Activated CD4-positive, alpha-beta memory T cell treated with anti-CD3 and anti-CD28 coated beads for 36 hours (primary cell): ENCODE measurements around the gene ZFYVE19. TPM values are rescaled to one million over a fixed set of nuclear protein-coding genes. Genes with fewer than 3 reads are reported as not detected.
A peak's percentile ranks its signal among the peaks of the same experiment; 100 is the strongest.

Experiments
- CTCF ChIA-PET: fragments of 350-600 bp; sonication (Branson Sonifier 250); formaldehyde crosslinking; loops from one replicate; lab custom pipeline; 2021; ENCODE audit warnings: antibody characterized with exemption, inconsistent platforms; lab: Charles Lee
- POLR2A ChIA-PET: fragments of 350-600 bp; sonication (Branson Sonifier 250); formaldehyde crosslinking; loops from one replicate; lab custom pipeline; 2021; ENCODE audit warnings: antibody characterized with exemption; lab: Charles Lee
- DNase-seq: peaks from one replicate; pipeline ENCODE4 v3.0.0-alpha.2; 2020
- H3K27ac Mint-ChIP-seq: one replicate; pipeline ENCODE4 v1.8.0; 2021; ENCODE audit warnings: mixed read lengths
- H3K27me3 Mint-ChIP-seq: one replicate; pipeline ENCODE4 v1.8.0; 2021; ENCODE audit warnings: mixed read lengths
- H3K36me3 Mint-ChIP-seq: one replicate; pipeline ENCODE4 v1.8.0; 2021; ENCODE audit warnings: mixed read lengths
- H3K4me1 Mint-ChIP-seq: one replicate; pipeline ENCODE4 v1.8.0; 2021; ENCODE audit warnings: low read depth, mixed read lengths
- H3K4me3 Mint-ChIP-seq: one replicate; pipeline ENCODE4 v1.8.0; 2021; ENCODE audit warnings: mild to moderate bottlenecking, mixed read lengths
- H3K9me3 Mint-ChIP-seq: one replicate; pipeline ENCODE4 v1.8.0; 2021; ENCODE audit warnings: mixed read lengths
- intact Hi-C: fragments of 100-400 bp; cut with micrococcal nuclease; formaldehyde crosslinking; loops from one replicate; pipeline ENCODE4 v1.15.1; 2023
- total RNA-seq, 2 experiments: library from RNA; stranded (reverse); gene quantifications; one replicate each; pipeline ENCODE4 v1.2.3, GENCODE V29; 2021

Gene ZFYVE19
- total RNA-seq, 2 experiments from 2014 or later, result 22.8 to 26.1 TPM

- no peak overlapping the region for H3K27ac Mint-ChIP-seq
- H3K9me3 Mint-ChIP-seq, result no peaks in the 10 kb centered on the region
- H3K4me3 Mint-ChIP-seq, result no peak overlapping the region
- peak; percentile 87 for DNase-seq
- ChIA-PET CTCF (interaction anchor here (0.6 to 7.0 kb wide), 43 partner anchors 8 to 262 kb away, joined by 3 to 47 read pairs (median 5); partner anchors contain the start of genes C15orf62, DNAJC17, GCHFR and RAD51), POLR2A (interaction anchor here (0.5 to 0.7 kb wide), 2 partner anchors 107 to 110 kb away, joined by 3 read pairs; no protein-coding TSS in a partner anchor)
- H3K4me1 Mint-ChIP-seq, result peaks cover 22% of the 10 kb centered on the region
- no peaks in the 10 kb centered on the region for H3K27me3 Mint-ChIP-seq
- peaks cover 9% of the 10 kb centered on the region for H3K36me3 Mint-ChIP-seq
- intact Hi-C loops, result loop anchor here (1.0 to 2.0 kb wide), 3 partner anchors 18 to 103 kb away; partner anchors contain the start of gene GCHFR
These were observed 24.2 kb upstream of the ZFYVE19 start for GRCh38 chr15:40782609-40783227.

DNA sequence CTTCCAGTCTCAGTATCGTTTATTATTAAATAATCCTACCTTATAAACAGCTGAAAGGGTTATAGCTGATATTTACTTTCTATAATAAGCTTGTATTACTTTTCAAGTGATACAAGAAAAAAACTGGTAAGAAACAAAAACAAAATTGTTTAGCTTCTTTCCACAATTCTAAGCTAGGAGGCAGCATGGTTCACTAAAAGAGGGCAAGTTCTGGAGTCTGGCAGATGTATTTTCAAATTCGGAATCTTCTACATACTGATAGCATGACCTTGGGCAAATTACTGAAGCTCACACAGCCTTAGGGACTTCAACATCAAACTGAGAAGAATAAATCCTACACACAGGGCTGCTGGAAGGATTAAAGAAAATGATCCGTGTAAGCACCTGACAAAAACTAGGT lies 21.7 kb upstream of the ZFYVE19 start:
- POLR2A ChIA-PET, result no interaction called here
- no peak overlapping the region for H3K4me3 Mint-ChIP-seq
- peaks cover 2% of the 10 kb centered on the region for H3K36me3 Mint-ChIP-seq
- DNase-seq, result no peak
- H3K27ac Mint-ChIP-seq, result no peak overlapping the region
- peaks cover 31% of the 10 kb centered on the region for H3K4me1 Mint-ChIP-seq
- H3K9me3 Mint-ChIP-seq, result no peaks in the 10 kb centered on the region
- intact Hi-C loops, result no loop called here
- no peaks in the 10 kb centered on the region for H3K27me3 Mint-ChIP-seq
- CTCF ChIA-PET, result interaction anchor here (1.1 to 7.0 kb wide), 6 partner anchors 8 to 195 kb away, joined by 3 to 47 read pairs (median 4); partner anchors contain the start of gene GCHFR

DNA sequence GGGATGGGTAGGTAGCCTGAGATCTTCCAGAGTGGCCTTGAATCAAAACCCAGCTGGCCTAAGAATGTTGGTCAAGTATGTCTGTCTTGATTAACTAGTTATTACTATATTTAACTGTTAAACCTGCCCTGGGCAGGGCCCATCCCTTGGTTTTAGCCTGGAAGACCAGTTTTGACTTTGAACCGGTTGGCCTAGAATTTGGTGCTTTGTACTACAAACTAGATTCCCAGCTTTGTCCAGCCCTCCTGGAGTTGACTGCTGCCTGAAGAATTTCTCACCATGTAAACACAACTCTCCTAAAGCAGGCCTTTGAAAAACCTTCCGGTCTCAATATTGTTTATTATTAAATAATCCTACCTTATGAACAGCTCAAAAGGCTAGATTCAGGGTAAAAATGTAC lies 21.1 kb upstream of the ZFYVE19 start:
- intact Hi-C loops, result no loop called here

DNA sequence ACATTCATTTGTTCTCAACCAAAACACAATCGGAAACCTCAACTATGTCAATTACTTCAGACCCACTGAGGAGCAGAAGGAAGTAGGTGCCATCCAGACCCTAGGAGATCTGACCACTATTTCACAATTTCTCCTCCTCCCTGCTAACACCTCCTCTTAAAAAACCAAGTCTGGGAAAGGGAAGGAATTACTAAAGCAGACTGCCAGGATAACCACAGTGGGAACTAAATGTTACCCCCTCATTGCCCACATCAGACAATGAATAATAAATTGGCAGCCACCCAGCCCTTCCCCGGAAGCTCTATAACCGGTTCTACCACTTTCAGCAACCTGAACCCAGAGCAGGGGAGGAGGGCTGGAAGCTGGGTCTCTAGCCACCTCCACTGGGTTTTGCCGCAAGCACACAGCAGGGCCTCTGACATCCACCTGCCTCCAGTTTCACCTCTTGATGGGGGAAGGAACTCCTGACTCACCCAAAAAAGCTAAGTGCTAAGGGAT lies 19.5 kb upstream of the ZFYVE19 start:
- H3K9me3 Mint-ChIP-seq, result no peaks in the 10 kb centered on the region
- DNase-seq, result peak; percentile 80
- ChIA-PET CTCF (interaction anchor here (1.0 to 7.0 kb wide), 7 partner anchors 23 to 199 kb away, joined by 3 to 47 read pairs (median 4); partner anchors contain the start of genes GCHFR and VPS18), POLR2A (interaction anchor here (0.9 to 1.3 kb wide), 4 partner anchors 9 to 108 kb away, joined by 3 read pairs; partner anchors contain the start of gene GCHFR)
- H3K4me3 Mint-ChIP-seq, result no peak overlapping the region
- H3K36me3 Mint-ChIP-seq, result peaks cover 2% of the 10 kb centered on the region
- peaks cover 35% of the 10 kb centered on the region for H3K4me1 Mint-ChIP-seq
- H3K27ac Mint-ChIP-seq, result peak overlapping the region; percentile 49
- intact Hi-C loops, result no loop called here
- H3K27me3 Mint-ChIP-seq, result no peaks in the 10 kb centered on the region

More for the DNA sequence above, 21.1 kb upstream of the ZFYVE19 start:
- peaks cover 2% of the 10 kb centered on the region for H3K36me3 Mint-ChIP-seq
- no peak overlapping the region for H3K27ac Mint-ChIP-seq
- H3K4me1 Mint-ChIP-seq, result peaks cover 31% of the 10 kb centered on the region
- no peak overlapping the region for H3K4me3 Mint-ChIP-seq
- DNase-seq, result no peak
- ChIA-PET CTCF (interaction anchor here (1.0 to 7.0 kb wide), 6 partner anchors 9 to 121 kb away, joined by 3 to 47 read pairs (median 4); partner anchors contain the start of gene GCHFR), POLR2A (no interaction called here)
- no peaks in the 10 kb centered on the region for H3K9me3 Mint-ChIP-seq
- H3K27me3 Mint-ChIP-seq, result no peaks in the 10 kb centered on the region

GRCh38 chr15:40787991-40788390 lies 18.9 kb upstream of the ZFYVE19 start:
- ChIA-PET CTCF (interaction anchor here (1.0 to 7.0 kb wide), 6 partner anchors 23 to 199 kb away, joined by 3 to 47 read pairs (median 5); partner anchors contain the start of genes GCHFR and VPS18), POLR2A (interaction anchor here (0.9 to 1.3 kb wide), 5 partner anchors 9 to 107 kb away, joined by 3 read pairs; partner anchors contain the start of gene GCHFR)
- H3K4me3 Mint-ChIP-seq, result no peak overlapping the region
- H3K9me3 Mint-ChIP-seq, result no peaks in the 10 kb centered on the region
- peaks cover 2% of the 10 kb centered on the region for H3K36me3 Mint-ChIP-seq
- intact Hi-C loops, result no loop called here
- H3K27ac Mint-ChIP-seq, result peak overlapping the region; percentile 49
- H3K27me3 Mint-ChIP-seq, result no peaks in the 10 kb centered on the region
- DNase-seq, result no peak
- H3K4me1 Mint-ChIP-seq, result peaks cover 32% of the 10 kb centered on the region

- no peaks in the 10 kb centered on the region for H3K9me3 Mint-ChIP-seq
- no peak for DNase-seq
- H3K27ac Mint-ChIP-seq, result no peak overlapping the region
- H3K27me3 Mint-ChIP-seq, result no peaks in the 10 kb centered on the region
- peaks cover 40% of the 10 kb centered on the region for H3K4me1 Mint-ChIP-seq
- no peak overlapping the region for H3K4me3 Mint-ChIP-seq
- CTCF ChIA-PET, result interaction anchor here (0.5 to 0.9 kb wide), 2 partner anchors 105 to 213 kb away, joined by 3 to 4 read pairs; partner anchors contain the start of gene VPS18
- intact Hi-C loops, result no loop called here
- POLR2A ChIA-PET, result interaction anchor here (0.6 to 1.1 kb wide), 3 partner anchors 9 to 157 kb away, joined by 3 read pairs; no protein-coding TSS in a partner anchor
- peaks cover 4% of the 10 kb centered on the region for H3K36me3 Mint-ChIP-seq
These were observed 17.8 kb upstream of the ZFYVE19 start for GRCh38 chr15:40789119-40789518.

GRCh38 chr15:40789999-40790398 lies 16.9 kb upstream of the ZFYVE19 start:
- H3K27ac Mint-ChIP-seq, result no peak overlapping the region
- H3K36me3 Mint-ChIP-seq, result peaks cover 2% of the 10 kb centered on the region
- no peaks in the 10 kb centered on the region for H3K9me3 Mint-ChIP-seq
- H3K4me3 Mint-ChIP-seq, result no peak overlapping the region
- ChIA-PET POLR2A (no interaction called here), CTCF (interaction anchor here (1.3 to 1.7 kb wide), 2 partner anchors 7 to 14 kb away, joined by 4 to 5 read pairs; no protein-coding TSS in a partner anchor)
- DNase-seq, result no peak
- intact Hi-C loops, result no loop called here
- no peaks in the 10 kb centered on the region for H3K27me3 Mint-ChIP-seq
- peaks cover 40% of the 10 kb centered on the region for H3K4me1 Mint-ChIP-seq

DNA sequence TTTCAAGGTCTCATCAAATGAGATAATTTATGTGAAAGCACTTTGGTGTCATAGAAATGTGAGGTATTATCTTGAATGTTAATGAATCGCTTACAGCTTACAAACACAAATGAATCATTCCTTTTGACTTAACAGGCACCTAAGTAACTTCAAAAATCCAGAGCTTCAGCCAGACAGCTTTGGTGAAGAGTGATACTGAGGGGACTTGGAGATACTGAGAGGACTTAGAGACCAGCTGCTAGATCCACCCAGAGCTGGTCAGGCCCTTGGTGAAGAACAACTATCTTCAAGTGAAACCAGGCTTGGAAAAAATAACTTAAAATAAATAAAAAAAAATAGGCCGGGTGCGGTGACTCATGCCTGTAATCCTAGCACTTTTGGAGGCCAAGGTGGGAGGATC lies 16.2 kb upstream of the ZFYVE19 start:
- H3K27ac Mint-ChIP-seq, result no peak overlapping the region
- H3K4me3 Mint-ChIP-seq, result no peak overlapping the region
- peaks cover 40% of the 10 kb centered on the region for H3K4me1 Mint-ChIP-seq
- POLR2A ChIA-PET, result no interaction called here
- intact Hi-C loops, result no loop called here
- no peaks in the 10 kb centered on the region for H3K27me3 Mint-ChIP-seq
- H3K36me3 Mint-ChIP-seq, result peaks cover 2% of the 10 kb centered on the region
- no peak for DNase-seq
- no peaks in the 10 kb centered on the region for H3K9me3 Mint-ChIP-seq
- CTCF ChIA-PET, result interaction anchor here (1.3 to 1.7 kb wide), 2 partner anchors 8 to 13 kb away, joined by 4 to 5 read pairs; no protein-coding TSS in a partner anchor

- H3K4me1 Mint-ChIP-seq, result peaks cover 31% of the 10 kb centered on the region
- DNase-seq, result no peak
- no peak overlapping the region for H3K4me3 Mint-ChIP-seq
- ChIA-PET CTCF (interaction anchor here (1.1 to 1.5 kb wide), 2 partner anchors 15 to 67 kb away, joined by 3 to 8 read pairs; partner anchors contain the start of genes DNAJC17 and ZFYVE19), POLR2A (interaction anchor here (1.0 kb wide), 1 partner anchor 15 kb away, joined by 3 read pairs; the partner anchor contains the start of genes DNAJC17 and ZFYVE19)
- no peaks in the 10 kb centered on the region for H3K9me3 Mint-ChIP-seq
- H3K27ac Mint-ChIP-seq, result no peak overlapping the region
- intact Hi-C loops, result loop anchor here (2.0 kb wide), 1 partner anchor 14 kb away; the partner anchor contains the start of genes DNAJC17 and ZFYVE19
- H3K36me3 Mint-ChIP-seq, result peaks cover 2% of the 10 kb centered on the region
- H3K27me3 Mint-ChIP-seq, result no peaks in the 10 kb centered on the region
These were observed 14.5 kb upstream of the ZFYVE19 start for GRCh38 chr15:40792394-40792793.

- intact Hi-C loops, result loop anchor here (2.0 kb wide), 1 partner anchor 13 kb away; the partner anchor contains the start of genes DNAJC17 and ZFYVE19
- Mint-ChIP-seq H3K4me1 (peaks cover 30% of the 10 kb centered on the region), H3K27ac (no peak overlapping the region), H3K9me3 (no peaks in the 10 kb centered on the region), H3K27me3 (no peaks in the 10 kb centered on the region), H3K4me3 (no peak overlapping the region), H3K36me3 (peaks cover 5% of the 10 kb centered on the region)
- DNase-seq, result peak; percentile 79
- ChIA-PET POLR2A (interaction anchor here (0.6 to 1.0 kb wide), 2 partner anchors 14 to 50 kb away, joined by 3 to 4 read pairs; partner anchors contain the start of genes DNAJC17 and ZFYVE19), CTCF (interaction anchor here (0.6 to 1.5 kb wide), 2 partner anchors 29 to 125 kb away, joined by 3 read pairs; partner anchors contain the start of gene GCHFR)
These were observed 13.5 kb upstream of the ZFYVE19 start for GRCh38 chr15:40793216-40793989.

DNA sequence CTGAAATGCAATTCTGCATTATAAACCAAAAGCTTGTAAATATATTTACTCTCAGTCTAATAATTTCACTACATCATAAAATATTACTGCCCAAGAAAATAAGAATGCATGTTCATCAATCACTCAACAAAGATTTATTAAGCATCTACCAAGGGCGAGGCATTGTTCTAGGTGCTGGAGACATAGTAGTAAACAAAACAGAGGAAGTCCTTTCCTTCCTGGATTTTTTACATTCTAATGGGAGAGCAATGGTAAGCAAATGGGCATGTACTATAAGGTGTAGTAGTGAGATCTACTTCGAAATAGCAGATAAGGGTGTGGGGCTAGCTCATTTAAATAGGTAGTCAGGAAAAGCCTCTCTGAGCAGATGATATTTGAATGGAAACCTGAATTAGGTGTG lies 10.8 kb upstream of the ZFYVE19 start:
- Mint-ChIP-seq H3K9me3 (no peaks in the 10 kb centered on the region), H3K27ac (no peak overlapping the region), H3K4me3 (no peak overlapping the region), H3K27me3 (no peaks in the 10 kb centered on the region), H3K36me3 (peaks cover 7% of the 10 kb centered on the region), H3K4me1 (peaks cover 32% of the 10 kb centered on the region)
- ChIA-PET POLR2A (no interaction called here), CTCF (interaction anchor here (1.0 kb wide), 2 partner anchors 14 to 63 kb away, joined by 3 to 5 read pairs; no protein-coding TSS in a partner anchor)
- intact Hi-C loops, result no loop called here
- no peak for DNase-seq
